ENCODE measurements around the gene OLFM4. TPM values are rescaled to one million over a fixed set of nuclear protein-coding genes. Genes with fewer than 3 reads are reported as not detected.

OLFM4 gene
- total and polyA plus RNA-seq, 2 experiments from 2014 or later: not detected

- TF ChIP-seq ZNF462 (CRISPR knock-in tag; IDR thresholded peaks at IDR 0.05): no peak
- TF ChIP-seq JUNB (IDR thresholded peaks at IDR 0.05; ENCODE audit: unreplicated experiment): no peak
- no peak for TF ChIP-seq CREB1 (CRISPR knock-in tag; IDR thresholded peaks at IDR 0.05; ENCODE audit: low read depth)
- no peak for TF ChIP-seq REST (IDR thresholded peaks at IDR 0.05; ENCODE audit: unreplicated experiment)
- no peak for TF ChIP-seq EZH2 (IDR thresholded peaks at IDR 0.05; ENCODE audit: low read depth, unreplicated experiment)
- TF ChIP-seq NANOG (IDR thresholded peaks at IDR 0.05; ENCODE audit: borderline replicate concordance): no peak
- TF ChIP-seq EZH2phosphoT487 (IDR thresholded peaks at IDR 0.05; ENCODE audit: unreplicated experiment): no peak
- no peak for TF ChIP-seq ZNF114 (CRISPR knock-in tag; IDR thresholded peaks at IDR 0.05)
These were observed 21.5 kb downstream of the OLFM4 start (continued) for GRCh38 chr13:53050151-53050550.
